H9 (cell line): ENCODE measurements around the gene TERT. TPM values are rescaled to one million over a fixed set of nuclear protein-coding genes. Genes with fewer than 3 reads are reported as not detected.

ENCODE experiments used
- DNase-seq: peaks from one replicate; pipeline ENCODE4 v3.0.0-alpha.2; 2017
- H2AFZ ChIP-seq: one replicate; pipeline ENCODE4 v1.6.1; 2013; ENCODE audit warnings: mild to moderate bottlenecking, low read length, control low read depth, moderate library complexity
- H2AK5ac ChIP-seq: 2 replicates; pipeline ENCODE4 v1.6.1; 2013; ENCODE audit warnings: low read length, control low read depth, mixed read lengths; ENCODE audit not compliant: insufficient read length
- H2BK120ac ChIP-seq: one replicate; pipeline ENCODE4 v1.6.1; 2013; ENCODE audit warnings: low read depth, mild to moderate bottlenecking, low read length, control low read depth, inconsistent platforms; ENCODE audit not compliant: poor library complexity, severe bottlenecking
- H2BK12ac ChIP-seq: 2 replicates; pipeline ENCODE4 v1.6.1; 2013; ENCODE audit warnings: low read length, control low read depth, mixed read lengths, low read depth; ENCODE audit not compliant: insufficient read length
- H2BK15ac ChIP-seq: 2 replicates; pipeline ENCODE4 v1.6.1; 2013; ENCODE audit warnings: low read depth, low read length, control low read depth
- H2BK20ac ChIP-seq: one replicate; pipeline ENCODE4 v1.6.1; 2013; ENCODE audit warnings: low read depth, mild to moderate bottlenecking, low read length, control low read depth, inconsistent platforms; ENCODE audit not compliant: poor library complexity, severe bottlenecking
- H2BK5ac ChIP-seq: 2 replicates; pipeline ENCODE4 v1.6.1; 2013; ENCODE audit warnings: low read length, control low read depth, mixed read lengths; ENCODE audit not compliant: insufficient read length
- H3K14ac ChIP-seq: 2 replicates; pipeline ENCODE4 v1.6.1; 2013; ENCODE audit warnings: low read length, control low read depth; ENCODE audit not compliant: insufficient read depth
- H3K18ac ChIP-seq: 2 replicates; pipeline ENCODE4 v1.6.1; 2013; ENCODE audit warnings: low read depth, mild to moderate bottlenecking, mixed read lengths, low read length, control low read depth; ENCODE audit not compliant: insufficient read length
- H3K23ac ChIP-seq: 2 replicates; pipeline ENCODE4 v1.6.1; 2013; ENCODE audit warnings: low read length, control low read depth, mixed read lengths, low read depth; ENCODE audit not compliant: insufficient read length
- H3K23me2 ChIP-seq: 2 replicates; pipeline ENCODE4 v1.6.1; 2013; ENCODE audit warnings: low read depth, mild to moderate bottlenecking, mixed read lengths, low read length, control low read depth; ENCODE audit not compliant: insufficient read length, poor library complexity, severe bottlenecking
- H3K27ac ChIP-seq: 2 replicates; pipeline ENCODE4 v1.5.1; 2013; ENCODE audit warnings: low read length, control low read depth, mixed read lengths, low read depth; ENCODE audit not compliant: insufficient read length
- H3K27me3 ChIP-seq: 2 replicates; pipeline ENCODE4 v1.6.1; 2013; ENCODE audit warnings: low read length, control low read depth, inconsistent platforms; ENCODE audit not compliant: insufficient read depth
- H3K4ac ChIP-seq: 2 replicates; pipeline ENCODE4 v1.6.1; 2013; ENCODE audit warnings: low read depth, mild to moderate bottlenecking, control low read depth, inconsistent platforms, low read length, moderate library complexity
- H3K4me1 ChIP-seq: 2 replicates; pipeline ENCODE4 v1.6.1; 2013; ENCODE audit warnings: low read length, control low read depth, inconsistent platforms; ENCODE audit not compliant: insufficient read depth
- H3K4me2 ChIP-seq: 2 replicates; pipeline ENCODE4 v1.6.1; 2013; ENCODE audit warnings: low read length, control low read depth, mixed read lengths; ENCODE audit not compliant: insufficient read length, insufficient read depth
- H3K56ac ChIP-seq: 2 replicates; pipeline ENCODE4 v1.6.1; 2013; ENCODE audit warnings: low read depth, mild to moderate bottlenecking, mixed read lengths, low read length, control low read depth; ENCODE audit not compliant: insufficient read length
- H3K79me1 ChIP-seq: 2 replicates; pipeline ENCODE4 v1.6.1; 2013; ENCODE audit warnings: low read depth, mild to moderate bottlenecking, moderate library complexity, low read length, control low read depth, inconsistent platforms; ENCODE audit not compliant: insufficient read depth, poor library complexity, severe bottlenecking
- H3K79me2 ChIP-seq: 2 replicates; pipeline ENCODE4 v1.6.1; 2013; ENCODE audit warnings: low read length, control low read depth, inconsistent platforms; ENCODE audit not compliant: insufficient read depth
- H3K9ac ChIP-seq: 2 replicates; pipeline ENCODE4 v1.6.1; 2013; ENCODE audit warnings: low read length, control low read depth, mixed read lengths; ENCODE audit not compliant: insufficient read length; ENCODE audit errors: extremely low read depth
- H3K9me3 ChIP-seq: one replicate; pipeline ENCODE4 v1.6.1; 2013; ENCODE audit warnings: low read depth, low read length, inconsistent platforms; ENCODE audit not compliant: control insufficient read depth
- H3T11ph ChIP-seq: one replicate; pipeline ENCODE4 v1.6.1; 2013; ENCODE audit warnings: mild to moderate bottlenecking, low read length, control low read depth, inconsistent platforms
- H4K20me1 ChIP-seq: one replicate; pipeline ENCODE4 v1.6.1; 2013; ENCODE audit not compliant: control insufficient read depth, insufficient read length, insufficient read depth
- H4K5ac ChIP-seq: 2 replicates; pipeline ENCODE4 v1.6.1; 2013; ENCODE audit warnings: low read depth, mild to moderate bottlenecking, mixed read lengths, low read length, control low read depth; ENCODE audit not compliant: insufficient read length
- H4K8ac ChIP-seq: replicated peaks from 2 replicates; pipeline ENCODE4 v1.6.1; 2013; ENCODE audit warnings: low read length, control low read depth, mixed read lengths, low read depth; ENCODE audit not compliant: insufficient read length
- H4K91ac ChIP-seq: 2 replicates; pipeline ENCODE4 v1.6.1; 2013; ENCODE audit warnings: low read depth, mild to moderate bottlenecking, moderate library complexity, mixed read lengths, low read length, control low read depth; ENCODE audit not compliant: insufficient read length
- H3K27ac Mint-ChIP-seq, 3 experiments: 2 replicates in 2 of 3; 3 replicates in 1 of 3; pipeline ENCODE4 v1.8.0; 2020 to 2021; ENCODE audit warnings: mixed read lengths in 3 of 3, mild to moderate bottlenecking in 1 of 3, moderate library complexity in 1 of 3
- H3K27me3 Mint-ChIP-seq: 2 replicates; pipeline ENCODE4 v1.8.0; 2021; ENCODE audit warnings: low read depth, mild to moderate bottlenecking, moderate library complexity, mixed read lengths
- H3K36me3 Mint-ChIP-seq, 3 experiments: 2 replicates in 2 of 3; 3 replicates in 1 of 3; pipeline ENCODE4 v1.8.0; 2020 to 2021; ENCODE audit warnings: low read depth in 3 of 3, mixed read lengths in 3 of 3; ENCODE audit not compliant: insufficient read depth in 1 of 3
- H3K4me1 Mint-ChIP-seq, 2 experiments: 2 replicates each; pipeline ENCODE4 v1.8.0; 2020; ENCODE audit warnings: mixed read lengths in 2 of 2
- H3K4me3 Mint-ChIP-seq, 2 experiments: 2 replicates in 1 of 2; 3 replicates in 1 of 2; pipeline ENCODE4 v1.8.0; 2020 to 2021; ENCODE audit warnings: mild to moderate bottlenecking in 2 of 2, mixed read lengths in 2 of 2, moderate library complexity in 1 of 2
- H3K9me3 Mint-ChIP-seq, 2 experiments: 2 replicates in 1 of 2; 3 replicates in 1 of 2; pipeline ENCODE4 v1.8.0; 2020; ENCODE audit warnings: mild to moderate bottlenecking in 2 of 2, mixed read lengths in 2 of 2, moderate library complexity in 1 of 2
- CTCF ChIP-seq: fragments of 200-600 bp; sonication (generic); conservative IDR thresholded peaks from 3 replicates; pipeline ENCODE4 v1.8.0; 2021; ENCODE audit warnings: antibody characterized with exemption, mild to moderate bottlenecking
- WGBS: extraction: QIAGEN DNeasy Blood & Tissue Kit; methylation state at CpG from one replicate; pipeline ENCODE4 v1.1.7; 2013; ENCODE audit warnings: missing lambda C conversion rate, low lambda C conversion rate, mixed read lengths; ENCODE audit not compliant: insufficient read length; ENCODE audit errors: extremely low coverage; 5-methylcytosine and 5-hydroxymethylcytosine counted together
- total RNA-seq: library from RNA; stranded (reverse); gene quantifications from 2 replicates; pipeline ENCODE4 v1.2.1, GENCODE V29; 2021

The TERT gene
- total RNA-seq, 1 experiment from 2014 or later, result 15.5 TPM

DNA sequence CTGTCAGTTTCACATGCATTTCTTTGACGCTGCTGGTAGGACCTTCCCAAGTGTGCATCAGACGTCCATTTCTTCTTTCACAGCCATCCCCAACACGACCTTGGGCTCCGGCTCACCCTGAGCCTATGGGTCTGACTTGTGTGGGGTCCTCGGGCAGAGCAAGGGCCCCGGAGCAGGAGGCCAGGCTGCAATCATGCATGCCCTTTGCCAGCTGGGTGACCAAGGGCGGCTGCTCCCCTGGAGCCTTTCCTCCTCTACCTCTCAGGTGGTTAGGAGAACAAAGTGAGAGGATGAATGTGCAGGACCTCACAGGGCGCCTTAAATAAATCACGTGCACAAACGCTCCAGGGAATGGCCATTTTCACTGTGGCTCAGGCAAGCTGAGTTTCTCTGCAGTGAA, 33.2 kb downstream of the TERT start:
- H3K18ac ChIP-seq, result no peak overlapping the region
- no peak overlapping the region for H3K27ac ChIP-seq
- no CpG with 5 or more reads among the region's 10 CpGs for WGBS
- TF ChIP-seq CTCF, result no peak
- Mint-ChIP-seq H3K4me3 (no peak overlapping the region), H3K9me3 (no peaks in the 10 kb centered on the region), H3K4me1 (no peaks in the 10 kb centered on the region), H3K27ac (no peak overlapping the region), H3K36me3 (peaks cover 6 to 13% (median 8%) of the 10 kb centered on the region in 3 experiments; a peak in 6 of 7 replicates), H3K27me3 (no peaks in the 10 kb centered on the region)
- no peak overlapping the region for H3T11ph ChIP-seq
- no peak overlapping the region for H2BK5ac ChIP-seq
- no peak overlapping the region for H2BK20ac ChIP-seq
- no peak overlapping the region for H2BK120ac ChIP-seq
- no peaks in the 10 kb centered on the region for H3K79me2 ChIP-seq
- H4K91ac ChIP-seq, result no peak overlapping the region
- no peaks in the 10 kb centered on the region for H3K79me1 ChIP-seq
- no peak overlapping the region for H2AFZ ChIP-seq
- H3K27me3 ChIP-seq, result no peaks in the 10 kb centered on the region
- no peak overlapping the region for H3K14ac ChIP-seq
- H3K9me3 ChIP-seq, result peaks cover 18% of the 10 kb centered on the region
- no peaks in the 10 kb centered on the region for H3K23me2 ChIP-seq
- no peak overlapping the region for H3K56ac ChIP-seq
- no peak overlapping the region for H4K5ac ChIP-seq
- no peak overlapping the region for H2BK12ac ChIP-seq
- H3K23ac ChIP-seq, result no peak overlapping the region
- DNase-seq, result no peak
- H3K4ac ChIP-seq, result no peak overlapping the region
- H4K20me1 ChIP-seq, result no peaks in the 10 kb centered on the region
- H2BK15ac ChIP-seq, result no peak overlapping the region
- H2AK5ac ChIP-seq, result no peak overlapping the region
- H3K4me1 ChIP-seq, result no peaks in the 10 kb centered on the region
- H3K9ac ChIP-seq, result no peak overlapping the region
- no peak overlapping the region for H4K8ac ChIP-seq
- H3K4me2 ChIP-seq, result no peak overlapping the region
